Measurements from ENCODE around the gene CARMIL1.

Gene CARMIL1

DNA sequence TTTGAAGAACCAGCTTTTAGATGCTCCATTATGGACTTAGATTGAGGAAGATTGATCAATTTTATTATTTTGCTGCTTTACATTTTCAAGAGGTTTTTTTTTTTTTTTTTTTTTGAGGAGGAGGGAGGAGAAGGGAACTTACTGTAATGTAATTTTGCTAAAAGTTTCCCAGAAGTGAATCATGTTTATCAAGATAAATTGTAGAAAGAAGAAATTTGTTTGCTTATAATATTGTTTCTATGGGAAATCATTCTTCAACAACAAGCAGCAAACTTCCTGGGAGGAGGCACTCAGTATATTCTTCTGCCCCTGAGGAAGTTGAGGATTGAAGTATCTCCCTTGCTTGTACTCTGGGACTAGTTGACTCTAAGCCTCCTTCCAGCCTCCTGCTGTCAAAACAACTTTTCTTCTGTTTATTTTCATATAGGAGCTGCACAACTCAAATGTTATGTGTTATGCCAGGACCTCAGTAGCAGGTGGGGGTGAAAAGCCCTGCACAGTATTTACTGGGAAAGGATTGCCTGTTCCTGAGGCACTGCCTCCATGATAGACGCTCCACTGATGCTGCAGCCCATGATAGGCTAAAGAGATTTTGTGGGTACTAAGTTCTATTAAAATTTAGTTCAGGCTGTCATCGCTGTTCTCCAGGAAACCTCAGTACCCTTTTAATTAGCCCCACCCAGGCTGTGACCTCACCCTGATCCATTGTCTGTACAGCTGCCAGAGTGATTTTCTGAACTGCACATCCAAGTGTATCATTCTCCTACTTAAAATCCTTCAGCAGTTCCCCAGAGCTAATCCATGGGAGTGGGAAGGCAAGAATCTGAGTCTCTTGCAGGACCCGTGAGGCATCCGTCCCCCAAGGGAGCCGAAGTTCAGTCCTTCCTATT is 51.9 kb downstream of the CARMIL1 start:
- no peak for DNase-seq
- H3K9me3 ChIP-seq, result no peaks in the 10 kb centered on the region
- no peaks in the 10 kb centered on the region for H3K36me3 ChIP-seq
- TF ChIP-seq, protein P1, sequence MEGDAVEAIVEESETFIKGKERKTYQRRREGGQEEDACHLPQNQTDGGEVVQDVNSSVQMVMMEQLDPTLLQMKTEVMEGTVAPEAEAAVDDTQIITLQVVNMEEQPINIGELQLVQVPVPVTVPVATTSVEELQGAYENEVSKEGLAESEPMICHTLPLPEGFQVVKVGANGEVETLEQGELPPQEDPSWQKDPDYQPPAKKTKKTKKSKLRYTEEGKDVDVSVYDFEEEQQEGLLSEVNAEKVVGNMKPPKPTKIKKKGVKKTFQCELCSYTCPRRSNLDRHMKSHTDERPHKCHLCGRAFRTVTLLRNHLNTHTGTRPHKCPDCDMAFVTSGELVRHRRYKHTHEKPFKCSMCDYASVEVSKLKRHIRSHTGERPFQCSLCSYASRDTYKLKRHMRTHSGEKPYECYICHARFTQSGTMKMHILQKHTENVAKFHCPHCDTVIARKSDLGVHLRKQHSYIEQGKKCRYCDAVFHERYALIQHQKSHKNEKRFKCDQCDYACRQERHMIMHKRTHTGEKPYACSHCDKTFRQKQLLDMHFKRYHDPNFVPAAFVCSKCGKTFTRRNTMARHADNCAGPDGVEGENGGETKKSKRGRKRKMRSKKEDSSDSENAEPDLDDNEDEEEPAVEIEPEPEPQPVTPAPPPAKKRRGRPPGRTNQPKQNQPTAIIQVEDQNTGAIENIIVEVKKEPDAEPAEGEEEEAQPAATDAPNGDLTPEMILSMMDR (IDR thresholded peaks at IDR 0.05; ENCODE audit: low read depth, low read length), result no peak
- no peaks in the 10 kb centered on the region for H3K27me3 ChIP-seq
- no peak overlapping the region for H3K4me3 ChIP-seq (ENCODE audit: low read depth, low read length)
- no peaks in the 10 kb centered on the region; the same call in 1 of the 2 replicates for H3K4me1 ChIP-seq

DNA sequence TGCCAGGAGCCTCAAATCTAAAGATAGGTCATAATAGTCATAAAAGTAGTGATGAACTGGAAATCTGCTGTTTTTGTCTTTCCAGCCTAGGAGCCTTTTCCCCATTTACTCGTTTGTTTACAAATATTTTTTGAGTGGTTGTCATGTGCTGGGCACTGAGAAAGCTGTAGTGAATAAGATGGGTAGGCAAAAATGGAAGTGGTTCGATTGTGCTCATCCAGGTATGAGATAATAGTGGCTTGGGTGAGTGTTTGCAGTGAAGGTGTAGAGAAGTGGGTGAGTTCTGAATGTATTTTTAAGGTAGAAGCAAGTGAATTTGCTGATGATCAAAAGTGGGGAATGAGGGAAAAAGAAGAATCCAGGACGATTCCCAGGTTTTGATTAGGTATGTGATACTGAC is 53.0 kb downstream of the CARMIL1 start:
- Histone ChIP-seq H3K4me3 (ENCODE audit: low read depth, low read length) (no peak overlapping the region), H3K36me3 (no peaks in the 10 kb centered on the region), H3K9me3 (no peaks in the 10 kb centered on the region), H3K27me3 (no peaks in the 10 kb centered on the region), H3K4me1 (no peaks in the 10 kb centered on the region; the same call in 1 of the 2 replicates)
- TF ChIP-seq, protein P1 (IDR thresholded peaks at IDR 0.05; ENCODE audit: low read depth, low read length), result no peak
- DNase-seq, result no peak

DNA sequence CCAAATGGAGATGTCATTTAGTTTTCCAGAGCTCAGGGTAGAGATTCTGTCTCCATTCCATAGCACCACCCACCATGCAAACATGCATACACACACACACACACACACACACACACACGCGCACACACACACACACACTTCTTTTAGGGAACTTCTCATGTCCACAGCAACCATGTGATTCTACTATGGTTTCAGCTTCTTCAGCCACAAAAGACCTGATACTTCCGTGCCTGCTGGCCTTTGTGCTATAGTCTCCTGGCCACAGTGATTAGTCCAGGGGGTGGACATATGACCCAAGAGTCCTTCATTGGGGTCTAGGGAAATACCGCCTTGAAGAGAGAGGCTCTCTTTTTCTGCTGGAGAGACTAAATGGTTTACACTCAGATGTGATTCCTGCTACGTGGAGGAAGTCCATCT is 53.5 kb downstream of the CARMIL1 start:
- Histone ChIP-seq H3K9me3 (no peaks in the 10 kb centered on the region), H3K27me3 (no peaks in the 10 kb centered on the region), H3K36me3 (no peaks in the 10 kb centered on the region), H3K4me1 (no peaks in the 10 kb centered on the region; the same call in 1 of the 2 replicates), H3K4me3 (ENCODE audit: low read depth, low read length) (no peak overlapping the region)
- DNase-seq, result no peak
- TF ChIP-seq, protein P1 (IDR thresholded peaks at IDR 0.05; ENCODE audit: low read depth, low read length), result no peak

DNA sequence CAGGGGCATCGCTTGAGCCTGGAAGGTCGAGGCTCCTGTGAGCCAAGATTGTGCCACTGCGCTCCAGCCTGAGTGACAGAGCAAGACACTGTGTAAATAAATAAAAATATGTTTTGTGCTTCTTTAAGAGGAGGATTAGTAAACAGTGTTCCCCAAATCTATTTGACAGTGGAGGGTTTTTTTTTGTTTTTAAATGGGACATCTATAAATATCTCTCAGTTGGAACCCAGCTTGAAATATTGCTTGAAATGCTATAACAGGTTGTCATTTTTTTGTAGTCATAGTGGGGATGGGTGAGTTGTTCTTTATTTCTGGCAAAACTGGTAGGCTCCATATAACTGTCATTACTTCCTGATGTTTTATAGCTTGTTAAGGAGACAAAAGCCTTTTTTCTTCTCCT is 54.3 kb downstream of the CARMIL1 start:
- no peaks in the 10 kb centered on the region for H3K27me3 ChIP-seq
- H3K4me1 ChIP-seq, result no peaks in the 10 kb centered on the region; the same call in 1 of the 2 replicates
- TF ChIP-seq, protein P1 (IDR thresholded peaks at IDR 0.05; ENCODE audit: low read depth, low read length), result no peak
- H3K36me3 ChIP-seq, result no peaks in the 10 kb centered on the region
- DNase-seq, result no peak
- H3K4me3 ChIP-seq (ENCODE audit: low read depth, low read length), result no peak overlapping the region
- no peaks in the 10 kb centered on the region for H3K9me3 ChIP-seq

DNA sequence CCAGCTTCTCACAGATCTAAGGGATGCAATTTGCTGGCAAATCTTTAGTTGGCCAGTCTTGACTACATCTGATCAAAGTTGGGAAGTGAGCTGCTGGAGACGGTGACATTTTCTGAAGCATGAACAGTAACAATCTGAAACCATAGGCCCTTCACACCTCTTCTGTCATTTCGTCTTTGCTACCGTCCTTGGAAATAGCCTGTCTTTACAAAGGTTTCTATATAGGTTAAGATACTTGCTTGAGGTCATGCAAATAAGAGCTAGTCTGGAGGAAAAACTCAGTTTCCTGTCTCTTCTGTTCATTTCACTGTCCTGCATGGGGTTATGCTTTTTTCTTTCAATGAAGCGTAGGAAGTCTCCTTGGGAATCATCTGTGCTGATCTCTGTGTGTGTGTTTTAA is 55.6 kb downstream of the CARMIL1 start:
- no peaks in the 10 kb centered on the region for H3K36me3 ChIP-seq
- no peaks in the 10 kb centered on the region for H3K27me3 ChIP-seq
- no peak for DNase-seq
- H3K4me1 ChIP-seq, result no peaks in the 10 kb centered on the region; the same call in 1 of the 2 replicates
- H3K4me3 ChIP-seq (ENCODE audit: low read depth, low read length), result no peak overlapping the region
- TF ChIP-seq, protein P1 (IDR thresholded peaks at IDR 0.05; ENCODE audit: low read depth, low read length), result no peak
- H3K9me3 ChIP-seq, result no peaks in the 10 kb centered on the region

DNA sequence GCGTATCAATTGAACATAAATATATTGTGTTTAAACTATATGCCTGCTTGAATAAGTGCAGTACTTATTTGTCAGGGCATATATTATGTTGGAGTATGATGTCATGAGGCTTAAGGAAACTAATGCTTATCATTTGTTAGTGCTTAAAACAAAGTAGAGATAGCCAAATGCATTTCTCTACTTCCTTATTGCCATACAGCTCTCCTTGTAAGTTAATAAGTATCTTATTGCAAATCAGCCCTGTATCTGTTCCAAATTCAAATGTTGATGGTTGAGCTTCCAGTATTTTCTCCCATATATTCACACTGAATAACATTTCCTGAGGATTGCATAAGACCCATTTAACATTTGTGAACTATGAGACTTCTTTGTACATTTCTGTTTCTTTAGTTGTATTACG is 57.8 kb downstream of the CARMIL1 start:
- Histone ChIP-seq H3K9me3 (no peaks in the 10 kb centered on the region), H3K27me3 (no peaks in the 10 kb centered on the region), H3K4me3 (ENCODE audit: low read depth, low read length) (no peak overlapping the region), H3K4me1 (no peaks in the 10 kb centered on the region; the same call in none of the 2 replicates), H3K36me3 (no peaks in the 10 kb centered on the region)
- TF ChIP-seq, protein P1 (IDR thresholded peaks at IDR 0.05; ENCODE audit: low read depth, low read length), result no peak
- no peak for DNase-seq

All from BE2C (cell line).